Endodermal cell (in vitro differentiated cells): ENCODE data around the gene MEOX2. TPM values are rescaled to one million over a fixed set of nuclear protein-coding genes. Genes with fewer than 3 reads are reported as not detected.

Experiments used
- DNase-seq: peaks from one replicate; pipeline ENCODE4 v3.0.0-alpha.2; 2017
- H3K27ac ChIP-seq: 2 replicates; pipeline ENCODE4 v1.5.1; 2013; ENCODE audit warnings: mild to moderate bottlenecking, low read depth, low read length, moderate library complexity
- H3K27me3 ChIP-seq: 2 replicates; pipeline ENCODE4 v1.6.1; 2013; ENCODE audit warnings: mild to moderate bottlenecking, low read length, moderate library complexity; ENCODE audit not compliant: insufficient read depth, control insufficient read depth, poor library complexity, severe bottlenecking
- H3K36me3 ChIP-seq: 2 replicates; pipeline ENCODE4 v1.7.0; 2013; ENCODE audit warnings: mild to moderate bottlenecking, low read length, moderate library complexity; ENCODE audit not compliant: control insufficient read depth, insufficient read depth
- H3K4me1 ChIP-seq: one replicate; pipeline ENCODE4 v1.7.0; 2013; ENCODE audit warnings: low read length; ENCODE audit not compliant: control insufficient read depth, insufficient read depth
- H3K4me3 ChIP-seq: 2 replicates; pipeline ENCODE4 v1.5.1; 2013; ENCODE audit warnings: mild to moderate bottlenecking, low read length, moderate library complexity
- H3K9ac ChIP-seq: 2 replicates; pipeline ENCODE4 v1.6.1; 2013; ENCODE audit warnings: mild to moderate bottlenecking, low read length, moderate library complexity; ENCODE audit not compliant: poor library complexity, severe bottlenecking; ENCODE audit errors: extremely low read depth
- H3K9me3 ChIP-seq: 2 replicates; pipeline ENCODE4 v1.6.1; 2013; ENCODE audit warnings: mild to moderate bottlenecking, low read length, moderate library complexity; ENCODE audit not compliant: control insufficient read depth
- H3K27ac Mint-ChIP-seq: 2 replicates; pipeline ENCODE4 v1.8.0; 2020; ENCODE audit warnings: mixed read lengths
- H3K27me3 Mint-ChIP-seq: 2 replicates; pipeline ENCODE4 v1.8.0; 2021; ENCODE audit warnings: mild to moderate bottlenecking, mixed read lengths; ENCODE audit not compliant: insufficient read depth
- H3K36me3 Mint-ChIP-seq: 2 replicates; pipeline ENCODE4 v1.8.0; 2020; ENCODE audit warnings: low read depth, mixed read lengths
- H3K4me1 Mint-ChIP-seq: 2 replicates; pipeline ENCODE4 v1.8.0; 2020; ENCODE audit warnings: mixed read lengths
- H3K4me3 Mint-ChIP-seq: 2 replicates; pipeline ENCODE4 v1.8.0; 2020; ENCODE audit warnings: mild to moderate bottlenecking, moderate library complexity, mixed read lengths
- H3K9me3 Mint-ChIP-seq: 2 replicates; pipeline ENCODE4 v1.8.0; 2020; ENCODE audit warnings: mild to moderate bottlenecking, mixed read lengths
- CTCF ChIP-seq: fragments of 200-600 bp; sonication (generic); conservative IDR thresholded peaks from 2 replicates; pipeline ENCODE4 v1.5.0; 2021; ENCODE audit warnings: antibody characterized with exemption, mild to moderate bottlenecking
- WGBS, 2 experiments: methylation state at CpG; one replicate each; pipeline versions ENCODE4 v1.1.5 to v1.1.7; 2013; ENCODE audit warnings: missing lambda C conversion rate in 2 of 2, mixed read lengths in 1 of 2; ENCODE audit not compliant: insufficient coverage in 1 of 2, insufficient read length in 1 of 2; 5-methylcytosine and 5-hydroxymethylcytosine counted together
- total RNA-seq, 2 donors: library from RNA; stranded (reverse); fragmentation: NEBNext Ultra II Directional in 1 of 2; extraction: Animal tissue kit (Norgen Biotek cat#: 25700) in 1 of 2; gene quantifications; 2 replicates in 1 of 2; 3 replicates in 1 of 2; pipeline ENCODE4 v1.2.1, GENCODE V29; 2021

MEOX2 gene
- total RNA-seq, 2 donors from 2014 or later, result not detected

- WGBS, 2 experiments, result 100% methylated on average over 1 of the region's 1 CpG; no CpG with 5 or more reads in 1 of the 2 experiments
- H3K4me1 Mint-ChIP-seq, result peaks cover 3% of the 10 kb centered on the region
- Histone ChIP-seq H3K4me3 (no peak overlapping the region), H3K4me1 (no peaks in the 10 kb centered on the region), H3K9ac (no peak overlapping the region), H3K36me3 (no peaks in the 10 kb centered on the region), H3K27ac (no peak overlapping the region), H3K9me3 (no peaks in the 10 kb centered on the region), H3K27me3 (no peaks in the 10 kb centered on the region)
- no peak overlapping the region for H3K27ac Mint-ChIP-seq
- H3K27me3 Mint-ChIP-seq, result no peaks in the 10 kb centered on the region
- H3K36me3 Mint-ChIP-seq, result no peaks in the 10 kb centered on the region
- TF ChIP-seq CTCF, result no peak
- H3K9me3 Mint-ChIP-seq, result no peaks in the 10 kb centered on the region
- no peak for DNase-seq
- H3K4me3 Mint-ChIP-seq, result no peak overlapping the region
Observed at GRCh38 chr7:15604166-15604565, 82.3 kb downstream of the MEOX2 start.

- H3K4me3 Mint-ChIP-seq, result no peak overlapping the region
- H3K27ac Mint-ChIP-seq, result no peak overlapping the region
- DNase-seq, result no peak
- H3K4me3 ChIP-seq, result no peak overlapping the region
- H3K27me3 Mint-ChIP-seq, result no peaks in the 10 kb centered on the region
- no peak for TF ChIP-seq CTCF
- H3K9ac ChIP-seq, result no peak overlapping the region
- H3K4me1 Mint-ChIP-seq, result peaks cover 3% of the 10 kb centered on the region
- WGBS, 2 experiments, result 66 to 67% methylated on average over 2 of the region's 2 CpGs
- H3K9me3 ChIP-seq, result no peaks in the 10 kb centered on the region
- H3K27me3 ChIP-seq, result no peaks in the 10 kb centered on the region
- H3K36me3 Mint-ChIP-seq, result no peaks in the 10 kb centered on the region
- no peaks in the 10 kb centered on the region for H3K36me3 ChIP-seq
- H3K4me1 ChIP-seq, result no peaks in the 10 kb centered on the region
- no peaks in the 10 kb centered on the region for H3K9me3 Mint-ChIP-seq
- no peak overlapping the region for H3K27ac ChIP-seq
Observed at GRCh38 chr7:15603124-15603523, 83.4 kb downstream of the MEOX2 start.

- DNase-seq, result no peak
- Mint-ChIP-seq H3K27ac (no peak overlapping the region), H3K4me1 (no peaks in the 10 kb centered on the region), H3K4me3 (no peak overlapping the region), H3K27me3 (no peaks in the 10 kb centered on the region), H3K9me3 (no peaks in the 10 kb centered on the region), H3K36me3 (no peaks in the 10 kb centered on the region)
- Histone ChIP-seq H3K27me3 (no peaks in the 10 kb centered on the region), H3K36me3 (no peaks in the 10 kb centered on the region), H3K4me3 (no peak overlapping the region), H3K9me3 (no peaks in the 10 kb centered on the region), H3K9ac (no peak overlapping the region), H3K4me1 (no peaks in the 10 kb centered on the region), H3K27ac (no peak overlapping the region)
- TF ChIP-seq CTCF, result no peak
- WGBS, 2 experiments, result 100% methylated on average over 1 of the region's 1 CpG
Observed at GRCh38 chr7:15602236-15602635, 84.2 kb downstream of the MEOX2 start.
